Fibroblast of pulmonary artery (primary cell): ENCODE measurements around the gene PLA2G1B.

Experiments
- DNase-seq: peaks from one replicate; pipeline ENCODE4 v3.0.0-alpha.2; 2010; ENCODE audit warnings: low read depth
- H3K4me3 ChIP-seq: replicated peaks from 2 replicates; pipeline ENCODE4 v1.5.1; 2011; ENCODE audit warnings: low read depth, mild to moderate bottlenecking, control low read depth, low read length, moderate library complexity
- CTCF ChIP-seq: IDR thresholded peaks from 2 replicates; pipeline ENCODE4 v1.5.1; 2011; ENCODE audit warnings: mild to moderate bottlenecking, control low read depth, low read length, inconsistent platforms; ENCODE audit errors: missing control alignments

PLA2G1B gene

GRCh38 chr12:120287491-120287890 lies 40.1 kb downstream of the PLA2G1B start:
- TF ChIP-seq CTCF, result no peak
- no peak overlapping the region for H3K4me3 ChIP-seq
- DNase-seq, result no peak

GRCh38 chr12:120286768-120287490 lies 40.6 kb downstream of the PLA2G1B start:
- H3K4me3 ChIP-seq, result no peak overlapping the region
- no peak for DNase-seq
- no peak for TF ChIP-seq CTCF

GRCh38 chr12:120284381-120284780 lies 43.2 kb downstream of the PLA2G1B start:
- DNase-seq, result no peak
- no peak for TF ChIP-seq CTCF
- H3K4me3 ChIP-seq, result no peak overlapping the region

- TF ChIP-seq CTCF, result no peak
- peak; percentile 29 for DNase-seq
- no peak overlapping the region for H3K4me3 ChIP-seq
These were observed 44.3 kb downstream of the PLA2G1B start for GRCh38 chr12:120283318-120283717.

GRCh38 chr12:120278137-120279069 lies 49.2 kb downstream of the PLA2G1B start:
- DNase-seq, result no peak
- no peak overlapping the region for H3K4me3 ChIP-seq
- TF ChIP-seq CTCF, result no peak

GRCh38 chr12:120276734-120277133 lies 50.8 kb downstream of the PLA2G1B start:
- DNase-seq, result peak; percentile 77
- H3K4me3 ChIP-seq, result no peak overlapping the region
- no peak for TF ChIP-seq CTCF
